PC-3 (cell line): ENCODE measurements around the gene RNF20.

Experiments
- CTCF ChIP-seq: fragments of 300-600 bp; sonication (generic); conservative IDR thresholded peaks from 2 replicates; pipeline ENCODE4 v1.5.1; 2017; ENCODE audit warnings: antibody characterized with exemption, low read depth, mild to moderate bottlenecking, low read length
- EZH2 ChIP-seq: fragments of 300-600 bp; sonication (generic); IDR thresholded peaks from one replicate; pipeline ENCODE4 v1.6.1; 2017; ENCODE audit warnings: antibody characterized with exemption, mild to moderate bottlenecking, low read length; ENCODE audit not compliant: unreplicated experiment
- EZH2phosphoT487 ChIP-seq: fragments of 300-600 bp; sonication (generic); IDR thresholded peaks from 2 replicates; pipeline ENCODE4 v1.6.1; 2018; ENCODE audit warnings: mild to moderate bottlenecking, antibody characterized with exemption, low read length, borderline replicate concordance

GRCh38 chr9:101487443-101487840, 46.2 kb upstream of the RNF20 start:
- TF ChIP-seq CTCF (no peak), EZH2 (no peak), EZH2phosphoT487 (no peak)
